SK-N-SH (cell line): ENCODE results near the gene OSGEP.

Source experiments
- MXI1 ChIP-seq: IDR thresholded peaks from 2 replicates; pipeline ENCODE4 v1.6.1; 2012; ENCODE audit warnings: mild to moderate bottlenecking, low read depth, low read length, improper control_type of control experiment
- TCF12 ChIP-seq: IDR thresholded peaks from 2 replicates; pipeline ENCODE4 v1.4.0; 2012
- TEAD4 ChIP-seq: IDR thresholded peaks from 2 replicates; pipeline ENCODE4 v1.4.0; 2012; ENCODE audit warnings: mild to moderate bottlenecking, borderline replicate concordance; ENCODE audit not compliant: insufficient read depth
- TF ChIP-seq, protein P1 (sequence below): fragments of 200-600 bp; sonication (generic); IDR thresholded peaks from 2 replicates; pipeline ENCODE4 v1.6.1; 2017; ENCODE audit warnings: antibody characterized with exemption, mild to moderate bottlenecking, moderate library complexity
- TF ChIP-seq, protein P2 (sequence below): IDR thresholded peaks from 2 replicates; pipeline ENCODE4; 2012

DNA sequence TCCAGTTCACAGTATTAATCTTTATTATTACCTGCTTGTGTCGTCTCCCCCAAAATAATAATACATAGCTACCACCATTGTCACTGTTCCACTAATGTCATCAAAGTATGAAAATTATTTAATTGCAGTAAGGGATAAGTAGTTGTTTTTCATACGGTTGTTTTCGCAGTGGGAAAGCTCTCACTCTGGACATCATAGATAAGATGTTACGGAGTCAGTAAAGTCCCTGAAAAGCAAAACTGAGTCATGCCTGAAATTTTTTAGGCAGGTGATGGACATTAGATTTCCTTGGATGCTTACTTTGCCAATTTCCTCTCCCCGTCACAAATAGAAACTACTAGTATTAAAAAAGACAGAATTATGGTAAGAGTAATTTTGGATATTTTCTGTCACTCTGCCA, 27.8 kb upstream of the OSGEP start:
- TF ChIP-seq, protein P1, sequence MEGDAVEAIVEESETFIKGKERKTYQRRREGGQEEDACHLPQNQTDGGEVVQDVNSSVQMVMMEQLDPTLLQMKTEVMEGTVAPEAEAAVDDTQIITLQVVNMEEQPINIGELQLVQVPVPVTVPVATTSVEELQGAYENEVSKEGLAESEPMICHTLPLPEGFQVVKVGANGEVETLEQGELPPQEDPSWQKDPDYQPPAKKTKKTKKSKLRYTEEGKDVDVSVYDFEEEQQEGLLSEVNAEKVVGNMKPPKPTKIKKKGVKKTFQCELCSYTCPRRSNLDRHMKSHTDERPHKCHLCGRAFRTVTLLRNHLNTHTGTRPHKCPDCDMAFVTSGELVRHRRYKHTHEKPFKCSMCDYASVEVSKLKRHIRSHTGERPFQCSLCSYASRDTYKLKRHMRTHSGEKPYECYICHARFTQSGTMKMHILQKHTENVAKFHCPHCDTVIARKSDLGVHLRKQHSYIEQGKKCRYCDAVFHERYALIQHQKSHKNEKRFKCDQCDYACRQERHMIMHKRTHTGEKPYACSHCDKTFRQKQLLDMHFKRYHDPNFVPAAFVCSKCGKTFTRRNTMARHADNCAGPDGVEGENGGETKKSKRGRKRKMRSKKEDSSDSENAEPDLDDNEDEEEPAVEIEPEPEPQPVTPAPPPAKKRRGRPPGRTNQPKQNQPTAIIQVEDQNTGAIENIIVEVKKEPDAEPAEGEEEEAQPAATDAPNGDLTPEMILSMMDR, result no peak
- no peak for TF ChIP-seq TEAD4
- no peak for TF ChIP-seq MXI1
- TF ChIP-seq, protein P2, sequence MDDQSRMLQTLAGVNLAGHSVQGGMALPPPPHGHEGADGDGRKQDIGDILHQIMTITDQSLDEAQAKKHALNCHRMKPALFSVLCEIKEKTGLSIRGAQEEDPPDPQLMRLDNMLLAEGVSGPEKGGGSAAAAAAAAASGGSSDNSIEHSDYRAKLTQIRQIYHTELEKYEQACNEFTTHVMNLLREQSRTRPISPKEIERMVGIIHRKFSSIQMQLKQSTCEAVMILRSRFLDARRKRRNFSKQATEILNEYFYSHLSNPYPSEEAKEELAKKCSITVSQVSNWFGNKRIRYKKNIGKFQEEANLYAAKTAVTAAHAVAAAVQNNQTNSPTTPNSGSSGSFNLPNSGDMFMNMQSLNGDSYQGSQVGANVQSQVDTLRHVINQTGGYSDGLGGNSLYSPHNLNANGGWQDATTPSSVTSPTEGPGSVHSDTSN, result no peak
- TF ChIP-seq TCF12, result no peak
